A204.1 (cell line): ENCODE data around the gene ITFG2.

Source experiments
- FAIRE-seq: peaks from 2 replicates; lab custom pipeline; 2012; peaks lifted over from hg19 to GRCh38; lab: Jason Lieb, UNC

ITFG2 gene

GRCh38 chr12:2795291-2796186, 16.9 kb upstream of the ITFG2 start:
- no peak for FAIRE-seq

GRCh38 chr12:2796187-2796666, 16.2 kb upstream of the ITFG2 start:
- no peak for FAIRE-seq

- no peak for FAIRE-seq
Measured at GRCh38 chr12:2797721-2798418, 14.6 kb upstream of the ITFG2 start.

- FAIRE-seq = no peak
Measured at GRCh38 chr12:2800046-2800570, 12.4 kb upstream of the ITFG2 start.

GRCh38 chr12:2801044-2801783, 11.3 kb upstream of the ITFG2 start:
- FAIRE-seq = no peak

GRCh38 chr12:2803635-2804392, 8.7 kb upstream of the ITFG2 start:
- no peak for FAIRE-seq

- FAIRE-seq = no peak
Measured at GRCh38 chr12:2804393-2805142, 7.9 kb upstream of the ITFG2 start.

- no peak for FAIRE-seq
Measured at GRCh38 chr12:2805143-2805520, 7.3 kb upstream of the ITFG2 start.

GRCh38 chr12:2806700-2807099, 5.8 kb upstream of the ITFG2 start:
- no peak for FAIRE-seq

GRCh38 chr12:2811801-2812200, 667 bp upstream of the ITFG2 start:
- no peak for FAIRE-seq

GRCh38 chr12:2813214-2814185, 1.0 kb downstream of the ITFG2 start:
- FAIRE-seq = no peak

- FAIRE-seq = no peak
Measured at GRCh38 chr12:2819810-2820209, 7.3 kb downstream of the ITFG2 start.

GRCh38 chr12:2820432-2820831, 8.0 kb downstream of the ITFG2 start:
- no peak for FAIRE-seq

GRCh38 chr12:2823483-2823882, 11.0 kb downstream of the ITFG2 start:
- no peak for FAIRE-seq

GRCh38 chr12:2824541-2824940, 12.1 kb downstream of the ITFG2 start:
- FAIRE-seq = no peak

- FAIRE-seq = no peak
Measured at GRCh38 chr12:2825132-2825531, 12.7 kb downstream of the ITFG2 start.

GRCh38 chr12:2826036-2826435, 13.6 kb downstream of the ITFG2 start:
- no peak for FAIRE-seq

GRCh38 chr12:2826721-2827515, 14.4 kb downstream of the ITFG2 start:
- FAIRE-seq = no peak

- FAIRE-seq = no peak
Measured at GRCh38 chr12:2829275-2829674, 16.8 kb downstream of the ITFG2 start.
